Activated T-cell treated with anti-CD3 and anti-CD28 coated beads for 48 hours (primary cell): ENCODE data around the gene ROBO1.
"Not testable (repeated sequence)": the region's sequence is repeated elsewhere in the genome, so short reads cannot be mapped to it uniquely, and the experiment has no call there.

Source experiments
- DNase-seq: peaks from one replicate; pipeline ENCODE4 v3.0.0-alpha.2; 2020; ENCODE audit warnings: low read depth

ROBO1 gene

GRCh38 chr3:79767905-79768267, at the start of gene ROBO1:
TSS of gene ROBO1 (minus strand) at chr3:79767998.
- no peak for DNase-seq

- no peak for DNase-seq
These were observed 49.4 kb upstream of the ROBO1 start for GRCh38 chr3:79817224-79817623.

GRCh38 chr3:79815478-79815877, 47.7 kb upstream of the ROBO1 start:
- no peak for DNase-seq

GRCh38 chr3:79810581-79810980, 42.8 kb upstream of the ROBO1 start:
- no peak for DNase-seq

- DNase-seq, result no peak
These were observed 42.3 kb upstream of the ROBO1 start for GRCh38 chr3:79810092-79810491.

GRCh38 chr3:79809106-79809505, 41.3 kb upstream of the ROBO1 start:
- no peak for DNase-seq

- DNase-seq, result no peak
These were observed 40.7 kb upstream of the ROBO1 start for GRCh38 chr3:79808515-79808914.

- DNase-seq, result not testable (repeated sequence)
These were observed 22.4 kb upstream of the ROBO1 start for GRCh38 chr3:79790177-79790576.

- DNase-seq, result no peak
These were observed 5.5 kb upstream of the ROBO1 start for GRCh38 chr3:79773291-79773690.

GRCh38 chr3:79769229-79769628, 1.4 kb upstream of the ROBO1 start:
- DNase-seq, result no peak

GRCh38 chr3:79767194-79767904, 449 bp downstream of the ROBO1 start:
- DNase-seq, result no peak

- no peak for DNase-seq
These were observed 1.2 kb downstream of the ROBO1 start for GRCh38 chr3:79766496-79767193.

GRCh38 chr3:79765911-79766310, 1.9 kb downstream of the ROBO1 start:
- DNase-seq, result no peak

GRCh38 chr3:79761441-79761840, 6.4 kb downstream of the ROBO1 start:
- no peak for DNase-seq

- DNase-seq, result no peak
These were observed 16.1 kb downstream of the ROBO1 start for GRCh38 chr3:79751703-79752102.

- no peak for DNase-seq
These were observed 30.3 kb downstream of the ROBO1 start for GRCh38 chr3:79737530-79737929.

GRCh38 chr3:79729096-79729495, 38.7 kb downstream of the ROBO1 start:
- no peak for DNase-seq

- no peak for DNase-seq
These were observed 41.0 kb downstream of the ROBO1 start for GRCh38 chr3:79726786-79727185.

GRCh38 chr3:79724206-79724605, 43.6 kb downstream of the ROBO1 start:
- no peak for DNase-seq

GRCh38 chr3:79690072-79690471, 77.7 kb downstream of the ROBO1 start:
- no peak for DNase-seq

GRCh38 chr3:79685108-79685507, 82.7 kb downstream of the ROBO1 start:
- DNase-seq, result no peak

- no peak for DNase-seq
These were observed 83.8 kb downstream of the ROBO1 start for GRCh38 chr3:79684041-79684440.

GRCh38 chr3:79672731-79673130, 95.1 kb downstream of the ROBO1 start:
- no peak for DNase-seq

- DNase-seq, result no peak
These were observed 95.7 kb downstream of the ROBO1 start for GRCh38 chr3:79672075-79672474.
